ENCODE measurements around the gene PCDHB8. TPM values are rescaled to one million over a fixed set of nuclear protein-coding genes. Genes with fewer than 3 reads are reported as not detected.
"Not testable (repeated sequence)": the region's sequence is repeated elsewhere in the genome, so short reads cannot be mapped to it uniquely, and the experiment has no call there.

Gene PCDHB8
- 1 to 10 TPM in 1 of 4 donors, under 1 TPM in 3; 0.38 to 1.1 (median 0.67) TPM for total RNA-seq

GRCh38 chr5:141177577-141178191 lies at the start of gene PCDHB8:
Gene PCDHB8 (plus strand): TSS chr5:141177790. CDS start chr5:141178035, 245 bp downstream.
- not testable (repeated sequence) for TF ChIP-seq CTCF (IDR thresholded peaks at IDR 0.05; ENCODE audit: low read depth)

- TF ChIP-seq CTCF (IDR thresholded peaks at IDR 0.05; ENCODE audit: low read depth), result no peak
These were observed 42.4 kb upstream of the PCDHB8 start, which contains the start of gene PCDHB5 for GRCh38 chr5:141135030-141135717. Gene PCDHB5 (plus strand): TSS chr5:141135206. CDS start chr5:141135435, 229 bp downstream.

GRCh38 chr5:141135718-141136266 lies 41.8 kb upstream of the PCDHB8 start:
- no peak for TF ChIP-seq CTCF (IDR thresholded peaks at IDR 0.05; ENCODE audit: low read depth)

GRCh38 chr5:141149812-141150211 lies 27.8 kb upstream of the PCDHB8 start, which contains the start of gene PCDHB6:
Gene PCDHB6 (plus strand): TSS chr5:141150057. CDS start chr5:141150258, 201 bp downstream.
- TF ChIP-seq CTCF (IDR thresholded peaks at IDR 0.05; ENCODE audit: low read depth), result no peak

GRCh38 chr5:141150224-141150992 lies 27.2 kb upstream of the PCDHB8 start:
- TF ChIP-seq CTCF (IDR thresholded peaks at IDR 0.05; ENCODE audit: low read depth), result no peak

- no peak for TF ChIP-seq CTCF (IDR thresholded peaks at IDR 0.05; ENCODE audit: low read depth)
These were observed 26.6 kb upstream of the PCDHB8 start for GRCh38 chr5:141150993-141151325.

Measured in subcutaneous adipose tissue (tissue), 4 donors.